Measurements from ENCODE around the gene PCK1. TPM values are rescaled to one million over a fixed set of nuclear protein-coding genes. Genes with fewer than 3 reads are reported as not detected.

PCK1 gene
- total and polyA plus RNA-seq, 2 of the 13 experiments (the other 11 are each of a cell fraction or from before 2014, with no cell fraction given) = 6.5 to 12.6 TPM

DNA sequence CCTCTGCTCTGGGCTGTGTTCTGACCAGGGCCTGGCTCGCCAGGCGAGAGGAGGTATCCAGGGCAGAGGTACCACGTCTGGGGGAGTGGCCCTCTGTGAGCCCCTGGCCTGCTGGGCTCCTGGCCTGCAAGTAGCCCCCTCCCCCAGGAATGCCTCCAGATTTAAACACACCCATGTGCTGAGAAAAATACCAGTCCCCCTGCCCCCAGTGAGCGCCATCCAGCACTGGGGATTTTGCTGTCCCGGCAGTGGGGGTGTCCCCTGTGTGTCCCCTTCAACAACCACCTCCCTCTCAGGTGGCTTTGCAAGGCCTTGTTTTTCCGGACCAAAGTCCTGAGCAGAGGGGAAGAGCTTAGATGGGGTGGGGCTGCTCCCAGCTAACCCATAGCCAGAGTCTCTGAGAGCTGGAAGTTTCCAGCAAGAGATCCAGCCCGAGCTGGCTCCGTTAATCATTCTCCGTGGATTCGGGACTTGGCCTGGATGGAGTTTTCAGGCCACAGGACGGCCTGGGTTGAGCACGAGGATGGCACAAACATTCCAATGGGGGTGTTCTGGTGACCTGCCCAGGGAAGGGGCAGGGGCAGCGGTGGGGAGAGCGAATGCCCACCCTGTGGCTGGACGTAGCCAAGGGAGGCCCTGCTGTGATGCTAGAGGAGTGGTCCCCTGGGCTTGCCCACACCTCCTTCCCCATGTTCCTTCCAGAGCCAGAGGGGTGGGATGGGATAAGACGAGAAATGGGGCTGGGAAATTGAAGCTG lies 29.0 kb downstream of the PCK1 start (continued):
- TF ChIP-seq ARHGAP35 (CRISPR knock-in tag; IDR thresholded peaks at IDR 0.05; ENCODE audit: borderline replicate concordance) (no peak), ZIK1 (CRISPR knock-in tag; IDR thresholded peaks at IDR 0.05; ENCODE audit: borderline replicate concordance, low read depth) (no peak), ZNF589 (CRISPR knock-in tag; conservative IDR thresholded peaks at IDR 0.05) (peak; percentile 47; the same call in 1 of the 2 replicates), ZNF749 (CRISPR knock-in tag; IDR thresholded peaks at IDR 0.05; ENCODE audit: borderline replicate concordance) (no peak), JDP2 (CRISPR knock-in tag; IDR thresholded peaks at IDR 0.05; ENCODE audit: borderline replicate concordance) (no peak), TP53 (CRISPR knock-in tag; conservative IDR thresholded peaks at IDR 0.05) (no peak), NFYC (CRISPR knock-in tag; IDR thresholded peaks at IDR 0.05) (no peak), KDM5B (CRISPR knock-in tag; IDR thresholded peaks at IDR 0.05; ENCODE audit: borderline replicate concordance) (no peak; the same call in 1 of the 2 replicates), ZNF251 (CRISPR knock-in tag; IDR thresholded peaks at IDR 0.05) (no peak), JUN (CRISPR knock-in tag; IDR thresholded peaks at IDR 0.05) (peak; percentile 37; the same call in 1 of the 2 replicates), ZNF567 (CRISPR knock-in tag; IDR thresholded peaks at IDR 0.05; ENCODE audit: borderline replicate concordance) (no peak), AGO1 (IDR thresholded peaks at IDR 0.05; ENCODE audit: low read depth, low read length, poor library complexity, severe bottlenecking) (no peak), SMC3 (IDR thresholded peaks at IDR 0.05; ENCODE audit: low read length) (no peak; the same call in 1 of the 2 replicates), ARNTL (CRISPR knock-in tag; IDR thresholded peaks at IDR 0.05) (no peak; the same call in 1 of the 2 replicates), SSRP1 (CRISPR knock-in tag; IDR thresholded peaks at IDR 0.05) (no peak)
- TF ChIP-seq, protein P1, sequence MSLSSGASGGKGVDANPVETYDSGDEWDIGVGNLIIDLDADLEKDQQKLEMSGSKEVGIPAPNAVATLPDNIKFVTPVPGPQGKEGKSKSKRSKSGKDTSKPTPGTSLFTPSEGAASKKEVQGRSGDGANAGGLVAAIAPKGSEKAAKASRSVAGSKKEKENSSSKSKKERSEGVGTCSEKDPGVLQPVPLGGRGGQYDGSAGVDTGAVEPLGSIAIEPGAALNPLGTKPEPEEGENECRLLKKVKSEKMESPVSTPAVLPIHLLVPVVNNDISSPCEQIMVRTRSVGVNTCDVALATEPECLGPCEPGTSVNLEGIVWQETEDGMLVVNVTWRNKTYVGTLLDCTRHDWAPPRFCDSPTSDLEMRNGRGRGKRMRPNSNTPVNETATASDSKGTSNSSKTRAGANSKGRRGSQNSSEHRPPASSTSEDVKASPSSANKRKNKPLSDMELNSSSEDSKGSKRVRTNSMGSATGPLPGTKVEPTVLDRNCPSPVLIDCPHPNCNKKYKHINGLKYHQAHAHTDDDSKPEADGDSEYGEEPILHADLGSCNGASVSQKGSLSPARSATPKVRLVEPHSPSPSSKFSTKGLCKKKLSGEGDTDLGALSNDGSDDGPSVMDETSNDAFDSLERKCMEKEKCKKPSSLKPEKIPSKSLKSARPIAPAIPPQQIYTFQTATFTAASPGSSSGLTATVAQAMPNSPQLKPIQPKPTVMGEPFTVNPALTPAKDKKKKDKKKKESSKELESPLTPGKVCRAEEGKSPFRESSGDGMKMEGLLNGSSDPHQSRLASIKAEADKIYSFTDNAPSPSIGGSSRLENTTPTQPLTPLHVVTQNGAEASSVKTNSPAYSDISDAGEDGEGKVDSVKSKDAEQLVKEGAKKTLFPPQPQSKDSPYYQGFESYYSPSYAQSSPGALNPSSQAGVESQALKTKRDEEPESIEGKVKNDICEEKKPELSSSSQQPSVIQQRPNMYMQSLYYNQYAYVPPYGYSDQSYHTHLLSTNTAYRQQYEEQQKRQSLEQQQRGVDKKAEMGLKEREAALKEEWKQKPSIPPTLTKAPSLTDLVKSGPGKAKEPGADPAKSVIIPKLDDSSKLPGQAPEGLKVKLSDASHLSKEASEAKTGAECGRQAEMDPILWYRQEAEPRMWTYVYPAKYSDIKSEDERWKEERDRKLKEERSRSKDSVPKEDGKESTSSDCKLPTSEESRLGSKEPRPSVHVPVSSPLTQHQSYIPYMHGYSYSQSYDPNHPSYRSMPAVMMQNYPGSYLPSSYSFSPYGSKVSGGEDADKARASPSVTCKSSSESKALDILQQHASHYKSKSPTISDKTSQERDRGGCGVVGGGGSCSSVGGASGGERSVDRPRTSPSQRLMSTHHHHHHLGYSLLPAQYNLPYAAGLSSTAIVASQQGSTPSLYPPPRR (CRISPR knock-in tag; IDR thresholded peaks at IDR 0.05; ENCODE audit: borderline replicate concordance) = peak; percentile 43; the same call in 1 of the 2 replicates
- TF ChIP-seq, protein P2, sequence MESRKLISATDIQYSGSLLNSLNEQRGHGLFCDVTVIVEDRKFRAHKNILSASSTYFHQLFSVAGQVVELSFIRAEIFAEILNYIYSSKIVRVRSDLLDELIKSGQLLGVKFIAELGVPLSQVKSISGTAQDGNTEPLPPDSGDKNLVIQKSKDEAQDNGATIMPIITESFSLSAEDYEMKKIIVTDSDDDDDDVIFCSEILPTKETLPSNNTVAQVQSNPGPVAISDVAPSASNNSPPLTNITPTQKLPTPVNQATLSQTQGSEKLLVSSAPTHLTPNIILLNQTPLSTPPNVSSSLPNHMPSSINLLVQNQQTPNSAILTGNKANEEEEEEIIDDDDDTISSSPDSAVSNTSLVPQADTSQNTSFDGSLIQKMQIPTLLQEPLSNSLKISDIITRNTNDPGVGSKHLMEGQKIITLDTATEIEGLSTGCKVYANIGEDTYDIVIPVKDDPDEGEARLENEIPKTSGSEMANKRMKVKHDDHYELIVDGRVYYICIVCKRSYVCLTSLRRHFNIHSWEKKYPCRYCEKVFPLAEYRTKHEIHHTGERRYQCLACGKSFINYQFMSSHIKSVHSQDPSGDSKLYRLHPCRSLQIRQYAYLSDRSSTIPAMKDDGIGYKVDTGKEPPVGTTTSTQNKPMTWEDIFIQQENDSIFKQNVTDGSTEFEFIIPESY (CRISPR knock-in tag; IDR thresholded peaks at IDR 0.05) = 0 out of 2 replicates have a peak, but pooled peaks have one; percentile 28
- TF ChIP-seq, protein P3, sequence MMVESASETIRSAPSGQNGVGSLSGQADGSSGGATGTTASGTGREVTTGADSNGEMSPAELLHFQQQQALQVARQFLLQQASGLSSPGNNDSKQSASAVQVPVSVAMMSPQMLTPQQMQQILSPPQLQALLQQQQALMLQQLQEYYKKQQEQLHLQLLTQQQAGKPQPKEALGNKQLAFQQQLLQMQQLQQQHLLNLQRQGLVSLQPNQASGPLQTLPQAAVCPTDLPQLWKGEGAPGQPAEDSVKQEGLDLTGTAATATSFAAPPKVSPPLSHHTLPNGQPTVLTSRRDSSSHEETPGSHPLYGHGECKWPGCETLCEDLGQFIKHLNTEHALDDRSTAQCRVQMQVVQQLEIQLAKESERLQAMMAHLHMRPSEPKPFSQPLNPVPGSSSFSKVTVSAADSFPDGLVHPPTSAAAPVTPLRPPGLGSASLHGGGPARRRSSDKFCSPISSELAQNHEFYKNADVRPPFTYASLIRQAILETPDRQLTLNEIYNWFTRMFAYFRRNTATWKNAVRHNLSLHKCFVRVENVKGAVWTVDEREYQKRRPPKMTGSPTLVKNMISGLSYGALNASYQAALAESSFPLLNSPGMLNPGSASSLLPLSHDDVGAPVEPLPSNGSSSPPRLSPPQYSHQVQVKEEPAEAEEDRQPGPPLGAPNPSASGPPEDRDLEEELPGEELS (CRISPR knock-in tag; IDR thresholded peaks at IDR 0.05) = peak; percentile 38; the same call in 1 of the 2 replicates
